Measurements from ENCODE around the gene MAGI2.

The MAGI2 gene

GRCh38 chr7:79453558-79454360 is at the start of gene MAGI2:
TSS of gene MAGI2 (minus strand) at chr7:79453667. CDS start at chr7:79453320, 347 bp downstream.
- DNase-seq: no peak

DNA sequence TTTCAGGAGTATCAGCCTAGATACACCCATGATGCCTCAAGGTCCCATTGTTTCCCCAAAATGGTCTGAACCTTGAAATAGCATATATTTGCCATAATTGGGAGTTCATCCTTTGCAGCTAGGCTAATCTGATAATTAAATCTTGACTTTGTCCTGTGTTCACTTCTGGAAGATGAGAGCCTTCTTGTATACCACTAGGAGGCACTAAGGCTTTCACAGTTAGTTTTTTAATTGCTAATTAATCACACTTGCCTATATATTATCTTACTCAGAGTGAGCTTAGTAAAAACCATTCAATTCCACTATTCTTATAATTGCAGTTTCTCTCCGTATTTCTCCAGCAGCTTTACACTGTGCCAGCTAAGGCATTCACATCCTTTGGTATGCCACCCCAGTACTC is 48.7 kb upstream of the MAGI2 start:
- no peak for DNase-seq

DNA sequence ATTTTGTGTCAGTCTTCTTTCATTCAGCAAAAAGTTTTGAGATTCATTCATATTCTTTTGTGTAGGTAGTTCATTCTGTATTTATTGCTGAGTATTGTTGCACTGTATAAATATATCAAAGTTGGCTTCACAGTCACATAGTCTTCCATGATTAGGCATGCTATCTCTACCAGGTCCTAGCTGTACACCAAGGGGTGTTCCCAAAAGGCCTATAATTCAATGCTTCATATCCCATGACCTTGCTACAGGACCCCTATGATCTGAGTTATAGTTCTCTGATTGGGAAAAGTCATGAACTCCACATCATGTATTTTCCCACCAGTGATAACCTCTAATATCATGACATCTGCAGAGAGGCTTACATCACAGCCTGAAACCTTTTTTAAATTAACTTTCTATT is 47.3 kb upstream of the MAGI2 start:
- no peak for DNase-seq

DNA sequence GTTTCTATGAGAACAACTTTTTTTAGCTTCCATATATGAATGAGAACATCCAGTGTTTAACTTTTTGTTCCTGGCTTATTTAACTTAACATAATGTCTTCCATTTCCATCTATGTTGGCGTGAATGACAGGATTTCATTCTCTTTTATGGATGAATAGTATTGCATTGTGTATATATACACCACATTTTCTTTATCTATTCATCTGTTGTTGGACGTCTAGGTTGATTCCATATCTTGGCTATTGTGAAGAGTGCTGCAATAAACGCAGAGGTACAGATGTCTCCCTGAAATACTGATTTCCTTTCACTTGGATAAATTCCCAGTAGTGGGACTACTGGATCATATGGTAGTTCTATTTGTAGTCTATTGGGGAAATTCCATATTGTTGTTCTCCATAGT is 44.3 kb upstream of the MAGI2 start:
- DNase-seq: no peak

GRCh38 chr7:79495544-79496272 is 42.2 kb upstream of the MAGI2 start:
- no peak for DNase-seq

GRCh38 chr7:79494046-79494445 is 40.6 kb upstream of the MAGI2 start:
- no peak for DNase-seq

DNA sequence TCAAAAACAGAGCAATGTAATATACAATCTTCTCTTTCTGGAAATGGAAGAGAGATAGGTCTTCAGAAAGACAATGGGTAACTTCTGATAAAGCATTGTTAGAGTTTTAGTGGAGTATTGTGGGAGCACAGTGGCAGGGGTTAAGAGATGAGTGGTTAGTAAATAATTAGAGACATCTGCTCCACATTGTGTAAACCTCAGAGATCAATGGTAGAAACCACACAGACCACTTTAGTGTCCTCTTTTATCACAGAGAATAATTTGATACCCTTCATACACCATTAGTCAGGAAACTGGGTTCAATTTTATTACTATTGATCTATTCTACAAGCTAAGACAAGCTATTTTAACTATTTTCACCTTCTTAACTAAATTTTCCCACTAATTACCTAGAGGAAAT is 35.9 kb upstream of the MAGI2 start:
- no peak for DNase-seq

DNA sequence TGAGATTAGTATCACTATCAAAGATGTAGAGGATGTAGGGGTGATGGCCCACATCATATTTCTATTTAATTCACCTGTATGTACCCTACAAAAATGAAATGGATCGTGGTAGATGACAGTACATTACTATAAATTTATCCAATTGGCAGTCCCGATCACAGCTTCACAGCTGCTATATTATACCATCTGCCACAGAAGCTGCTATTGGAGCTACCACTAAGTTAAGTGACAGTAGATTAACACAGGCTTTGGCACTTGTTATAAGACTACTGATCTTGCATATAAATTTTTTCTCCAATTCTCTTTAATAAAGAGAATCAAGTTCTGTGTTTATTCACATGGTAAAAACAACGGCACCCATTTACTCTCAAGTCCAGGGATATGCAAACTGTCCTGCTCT is 24.9 kb upstream of the MAGI2 start:
- DNase-seq: no peak

- no peak for DNase-seq
These were observed 22.0 kb upstream of the MAGI2 start for GRCh38 chr7:79475455-79475854.

GRCh38 chr7:79471699-79472098 is 18.2 kb upstream of the MAGI2 start:
- DNase-seq: no peak

GRCh38 chr7:79471283-79471682 is 17.8 kb upstream of the MAGI2 start:
- no peak for DNase-seq

DNA sequence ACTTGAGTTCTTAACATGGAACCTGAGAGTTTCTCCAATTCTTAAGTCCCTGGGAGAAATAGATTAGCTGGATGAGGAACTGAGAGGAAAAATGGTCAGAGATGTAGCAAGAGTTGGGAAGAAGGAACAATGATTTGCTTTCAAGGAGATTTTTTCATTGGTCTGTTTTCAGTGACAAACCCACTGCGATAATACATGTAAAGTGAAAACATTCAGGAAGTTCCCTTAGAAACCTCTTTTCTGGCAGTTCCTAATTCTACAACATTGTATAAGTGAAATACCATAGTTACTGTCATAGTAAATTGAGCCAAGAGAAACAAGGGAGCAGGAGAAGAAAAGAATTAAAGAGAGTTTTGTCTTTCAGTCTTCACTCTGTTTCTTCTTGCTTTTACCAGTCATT is 12.1 kb upstream of the MAGI2 start:
- DNase-seq: no peak

- DNase-seq: no peak
These were observed 10.6 kb upstream of the MAGI2 start for GRCh38 chr7:79464051-79464450.

GRCh38 chr7:79462390-79462789 is 8.9 kb upstream of the MAGI2 start:
- DNase-seq: no peak

DNA sequence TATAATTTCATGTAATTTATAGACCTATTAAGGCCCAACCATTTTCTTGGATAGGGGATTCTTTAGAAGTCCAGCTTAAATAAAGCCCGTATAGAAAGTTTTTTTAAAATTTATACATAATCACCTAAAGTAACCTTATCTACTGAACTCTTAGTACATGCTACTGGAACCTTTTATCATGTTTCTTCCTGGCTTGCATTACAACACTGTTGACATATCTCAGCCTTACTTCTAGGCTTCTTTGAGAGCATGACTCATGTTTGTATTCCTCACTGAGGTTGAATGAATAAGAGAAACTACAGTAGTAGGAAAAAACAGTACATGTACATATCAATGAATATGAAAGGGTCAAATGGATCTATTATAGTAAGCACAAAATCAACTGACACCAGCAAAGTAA is 8.2 kb upstream of the MAGI2 start:
- DNase-seq: no peak

DNA sequence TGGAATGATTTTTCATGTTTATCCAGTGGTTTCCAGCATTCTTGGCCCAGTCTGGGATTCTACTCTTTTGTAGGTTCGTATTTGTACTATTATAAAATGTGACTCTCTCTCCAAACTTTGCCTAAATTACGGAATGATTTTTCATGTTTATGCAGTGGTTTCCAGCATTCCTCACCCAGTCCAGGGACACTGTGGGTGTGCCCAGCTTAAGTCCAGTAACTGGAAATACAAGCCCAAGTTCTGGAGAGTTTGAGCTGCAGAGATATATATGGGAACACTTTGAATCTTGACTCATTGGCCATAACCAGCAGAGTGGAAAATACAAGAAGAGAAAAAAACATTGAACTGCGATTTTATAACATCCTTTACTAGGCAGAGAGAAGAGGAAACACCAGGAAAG is 5.9 kb upstream of the MAGI2 start:
- no peak for DNase-seq

- DNase-seq: no peak
These were observed 5.3 kb upstream of the MAGI2 start for GRCh38 chr7:79458796-79459195.

DNA sequence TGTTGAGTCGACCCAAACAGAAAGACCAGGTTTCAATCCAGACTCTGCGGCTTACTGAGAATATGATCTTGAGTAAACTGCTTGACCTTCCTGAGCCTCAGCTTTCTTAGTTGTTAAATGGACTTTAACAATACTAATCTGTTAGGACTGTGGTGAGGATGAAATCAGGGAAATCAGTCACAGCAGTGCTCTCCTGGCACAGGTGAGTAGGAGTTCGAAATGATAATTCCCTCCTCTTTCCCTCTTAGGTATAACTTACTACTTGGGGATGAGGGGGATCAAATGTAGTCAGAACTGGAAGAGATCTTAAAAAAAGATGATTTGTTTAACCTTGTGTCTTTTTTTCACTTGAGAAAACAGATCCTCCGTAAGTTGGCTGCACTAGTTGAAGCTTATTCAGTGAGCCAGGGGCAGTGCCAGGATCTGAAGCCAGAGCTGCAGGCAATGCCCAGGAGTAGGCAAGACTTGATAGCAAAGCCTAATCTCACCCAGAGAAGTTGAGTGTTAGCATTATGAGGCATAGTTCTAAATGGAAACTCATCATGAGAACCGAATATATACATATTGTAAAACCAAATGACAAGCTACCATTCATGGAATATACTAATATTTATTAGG is 1.8 kb upstream of the MAGI2 start:
- no peak for DNase-seq

DNA sequence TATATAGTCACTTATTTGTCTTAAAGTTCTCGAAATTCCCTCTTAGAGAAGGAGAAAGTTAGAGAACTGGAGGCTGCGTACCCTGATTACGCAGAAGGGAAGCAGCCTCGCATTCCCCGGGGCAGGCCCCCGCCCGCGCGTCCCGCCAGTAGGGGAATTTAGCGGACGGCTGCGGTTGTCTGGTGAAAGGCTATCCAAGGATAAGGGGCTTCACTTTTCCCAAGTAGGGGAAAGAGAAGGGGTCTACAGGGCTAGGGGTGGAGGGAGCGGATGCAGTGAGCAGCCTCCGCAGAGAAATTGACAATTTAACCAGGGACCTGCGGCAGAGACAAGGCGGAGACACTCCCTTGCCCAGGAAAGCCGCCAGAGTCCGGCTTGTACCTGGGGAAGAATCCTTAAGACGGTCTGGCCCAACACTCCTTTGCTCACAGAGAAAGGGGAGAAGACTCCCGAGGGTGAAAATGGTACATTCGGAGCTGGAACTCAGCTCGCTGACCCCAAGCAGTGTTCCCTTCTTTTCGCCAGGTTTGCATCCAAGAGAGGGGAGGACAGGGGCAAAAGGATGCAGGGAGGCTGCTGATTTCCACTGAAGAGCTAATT is 994 bp upstream of the MAGI2 start:
- no peak for DNase-seq

GRCh38 chr7:79453266-79453557 is 255 bp downstream of the MAGI2 start:
- no peak for DNase-seq

DNA sequence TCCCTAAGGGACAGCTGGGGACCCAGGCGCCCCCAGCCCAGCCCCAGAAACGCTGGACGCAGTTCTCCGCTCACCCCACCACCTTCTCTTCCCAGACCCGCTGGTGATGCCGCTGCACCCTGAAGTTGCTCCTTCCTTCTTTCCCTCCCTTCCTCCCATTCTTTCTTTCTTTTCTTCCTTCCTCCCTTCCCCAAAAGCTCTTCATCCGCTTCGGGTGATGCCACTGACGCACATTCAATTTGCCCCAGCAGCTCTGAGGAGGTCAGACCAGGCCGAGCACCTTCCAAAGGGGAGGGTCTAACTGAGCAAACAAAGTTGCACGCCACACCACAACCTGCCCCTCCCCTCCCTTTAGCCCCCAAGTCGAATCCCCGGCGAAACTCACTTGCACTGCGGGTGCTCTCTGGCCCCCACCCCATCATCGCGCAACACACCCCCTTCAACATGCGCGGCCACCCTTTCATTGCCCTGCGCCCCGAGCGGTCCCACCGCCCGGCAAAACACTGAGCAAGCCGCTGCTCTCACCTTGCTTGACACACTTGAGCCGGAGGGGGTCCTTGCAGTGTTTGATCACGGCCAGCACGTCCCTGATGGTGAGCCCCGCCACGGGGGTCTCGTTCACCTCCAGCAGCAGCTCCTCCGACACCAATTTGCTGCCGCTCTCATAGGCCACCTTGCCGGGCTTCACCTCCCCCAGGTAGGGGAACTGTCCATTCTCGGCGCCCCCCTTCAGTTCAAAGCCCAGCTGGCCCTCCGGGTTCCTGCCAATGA is 787 bp downstream of the MAGI2 start:
- no peak for DNase-seq

- no peak for DNase-seq
These were observed 1.4 kb downstream of the MAGI2 start for GRCh38 chr7:79452032-79452494.

DNA sequence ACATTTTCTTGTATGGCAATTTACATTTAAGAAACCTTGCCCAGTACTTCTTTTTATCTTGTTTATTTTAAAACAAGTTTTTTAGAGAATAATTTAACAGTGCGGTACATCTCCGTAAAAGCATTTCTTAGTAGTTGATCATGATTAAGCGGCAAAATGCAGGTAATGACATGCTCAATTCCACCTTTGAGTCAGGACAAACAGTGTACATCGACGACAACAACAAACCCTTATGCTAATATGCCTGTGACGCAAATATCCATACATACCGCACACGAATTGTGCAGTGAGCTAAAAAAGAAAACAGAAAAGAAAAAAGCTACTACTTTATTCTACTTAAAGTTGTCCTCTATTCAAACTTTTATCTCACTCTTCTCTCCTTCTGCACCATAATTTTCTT is 1.9 kb downstream of the MAGI2 start:
- DNase-seq: no peak

Measured in stimulated activated CD4-positive, alpha-beta T cell treated with anti-CD3 and anti-CD28 coated beads, Interleukin-4, amount 100 ng/mL, for 1 hour (primary cell).